Endothelial cell (in vitro differentiated cells): ENCODE results near the gene STARD13. TPM values are rescaled to one million over a fixed set of nuclear protein-coding genes. Genes with fewer than 3 reads are reported as not detected.

ENCODE experiments used
- DNase-seq: peaks from one replicate; pipeline ENCODE4 v3.0.0; 2021; ENCODE audit warnings: low spot score
- H3K27ac Mint-ChIP-seq: one replicate; pipeline ENCODE4 v1.8.0; 2021; ENCODE audit warnings: mixed read lengths, inconsistent platforms; ENCODE audit not compliant: unreplicated experiment
- H3K27me3 Mint-ChIP-seq: one replicate; pipeline ENCODE4 v1.8.0; 2021; ENCODE audit warnings: mild to moderate bottlenecking, moderate library complexity, mixed read lengths, inconsistent platforms; ENCODE audit not compliant: unreplicated experiment
- H3K36me3 Mint-ChIP-seq: one replicate; pipeline ENCODE4 v1.8.0; 2021; ENCODE audit warnings: mild to moderate bottlenecking, low read depth, mixed read lengths, inconsistent platforms; ENCODE audit not compliant: unreplicated experiment
- H3K4me1 Mint-ChIP-seq: one replicate; pipeline ENCODE4 v1.8.0; 2021; ENCODE audit warnings: mild to moderate bottlenecking, mixed read lengths, inconsistent platforms; ENCODE audit not compliant: unreplicated experiment
- H3K4me3 Mint-ChIP-seq: one replicate; pipeline ENCODE4 v1.8.0; 2021; ENCODE audit warnings: mild to moderate bottlenecking, mixed read lengths, inconsistent platforms; ENCODE audit not compliant: unreplicated experiment
- H3K9me3 Mint-ChIP-seq: one replicate; pipeline ENCODE4 v1.8.0; 2021; ENCODE audit warnings: mixed read lengths, inconsistent platforms; ENCODE audit not compliant: unreplicated experiment
- total RNA-seq: library from RNA; stranded (reverse); fragmentation: NEBNext Ultra II Directional; extraction: Animal tissue kit (Norgen Biotek cat#: 25700); gene quantifications from one replicate; pipeline ENCODE4 v1.2.1, GENCODE V29; 2021; ENCODE audit not compliant: unreplicated experiment
- TF ChIP-seq, protein P1 (sequence below): fragments of 200-600 bp; sonication (generic); IDR thresholded peaks from one replicate; pipeline ENCODE4 v1.5.0; 2021; ENCODE audit warnings: antibody characterized with exemption; ENCODE audit not compliant: unreplicated experiment

STARD13 gene
- total RNA-seq, 1 donor from 2014 or later, result 63.8 TPM

DNA sequence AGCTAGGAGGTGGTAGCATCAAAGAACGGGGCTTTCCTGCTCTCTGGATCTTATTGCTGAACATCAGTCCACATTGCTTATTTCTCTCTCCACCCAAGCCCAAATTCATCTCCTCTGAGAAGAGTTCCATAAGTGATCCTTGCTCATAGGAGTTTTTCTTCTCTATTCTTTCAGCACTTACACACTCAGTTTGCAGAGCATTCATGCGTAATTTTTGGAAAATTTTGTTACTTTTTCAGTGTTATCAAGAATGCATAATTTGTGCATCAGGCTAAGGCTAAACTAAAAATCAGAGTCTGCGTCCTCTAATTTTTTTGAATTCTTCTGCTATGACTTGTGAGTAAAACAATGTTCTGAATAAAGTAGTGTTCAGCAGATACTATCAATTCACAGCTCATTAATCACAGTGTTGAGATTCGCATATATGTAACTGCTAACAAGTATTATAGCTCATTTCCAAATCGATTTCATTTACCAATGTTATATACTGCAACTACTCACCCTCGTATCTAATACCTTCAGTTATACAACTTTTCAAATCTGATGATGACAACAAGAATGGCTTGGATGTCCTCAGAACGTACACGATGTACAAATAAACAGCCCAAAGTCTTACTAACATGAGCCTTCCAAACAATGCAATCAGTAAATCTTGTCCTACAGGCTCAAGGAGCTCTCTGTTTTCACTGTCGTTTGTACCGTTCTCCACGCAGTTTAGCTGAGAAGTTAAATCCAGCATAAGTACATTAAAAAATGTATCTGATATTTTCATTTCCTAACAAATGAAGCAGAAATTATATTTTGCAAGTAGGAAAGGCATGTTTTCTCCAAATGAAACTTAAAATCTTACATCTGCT lies 36.4 kb upstream of the STARD13 start:
- no peak for DNase-seq
- TF ChIP-seq, protein P1, sequence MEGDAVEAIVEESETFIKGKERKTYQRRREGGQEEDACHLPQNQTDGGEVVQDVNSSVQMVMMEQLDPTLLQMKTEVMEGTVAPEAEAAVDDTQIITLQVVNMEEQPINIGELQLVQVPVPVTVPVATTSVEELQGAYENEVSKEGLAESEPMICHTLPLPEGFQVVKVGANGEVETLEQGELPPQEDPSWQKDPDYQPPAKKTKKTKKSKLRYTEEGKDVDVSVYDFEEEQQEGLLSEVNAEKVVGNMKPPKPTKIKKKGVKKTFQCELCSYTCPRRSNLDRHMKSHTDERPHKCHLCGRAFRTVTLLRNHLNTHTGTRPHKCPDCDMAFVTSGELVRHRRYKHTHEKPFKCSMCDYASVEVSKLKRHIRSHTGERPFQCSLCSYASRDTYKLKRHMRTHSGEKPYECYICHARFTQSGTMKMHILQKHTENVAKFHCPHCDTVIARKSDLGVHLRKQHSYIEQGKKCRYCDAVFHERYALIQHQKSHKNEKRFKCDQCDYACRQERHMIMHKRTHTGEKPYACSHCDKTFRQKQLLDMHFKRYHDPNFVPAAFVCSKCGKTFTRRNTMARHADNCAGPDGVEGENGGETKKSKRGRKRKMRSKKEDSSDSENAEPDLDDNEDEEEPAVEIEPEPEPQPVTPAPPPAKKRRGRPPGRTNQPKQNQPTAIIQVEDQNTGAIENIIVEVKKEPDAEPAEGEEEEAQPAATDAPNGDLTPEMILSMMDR, result no peak
- Mint-ChIP-seq H3K36me3 (peaks cover 26% of the 10 kb centered on the region), H3K27ac (no peak overlapping the region), H3K9me3 (no peaks in the 10 kb centered on the region), H3K27me3 (no peaks in the 10 kb centered on the region), H3K4me3 (no peak overlapping the region), H3K4me1 (peaks cover 42% of the 10 kb centered on the region)

DNA sequence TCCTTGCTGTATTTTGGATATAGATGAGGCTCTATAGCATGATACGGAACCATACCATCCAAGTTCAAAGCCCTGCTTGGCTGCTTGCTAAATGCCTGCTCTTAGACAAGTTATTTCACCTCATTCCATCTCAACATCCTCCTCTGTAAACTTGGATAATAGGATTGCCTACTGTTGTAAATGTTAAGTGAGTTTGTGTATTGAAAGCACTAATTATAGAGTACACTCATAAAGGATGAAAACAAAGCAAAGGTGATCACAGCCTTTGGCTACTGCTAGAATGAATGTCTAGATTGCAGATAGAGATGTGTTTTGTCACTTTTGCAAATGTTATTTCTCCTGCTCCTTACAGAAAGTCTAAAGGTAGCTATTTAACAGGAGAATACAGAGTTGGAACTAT lies 34.3 kb upstream of the STARD13 start:
- Mint-ChIP-seq H3K9me3 (no peaks in the 10 kb centered on the region), H3K4me3 (no peak overlapping the region), H3K36me3 (peaks cover 26% of the 10 kb centered on the region), H3K27me3 (no peaks in the 10 kb centered on the region), H3K4me1 (peaks cover 27% of the 10 kb centered on the region), H3K27ac (no peak overlapping the region)
- TF ChIP-seq, protein P1, result no peak
- no peak for DNase-seq

DNA sequence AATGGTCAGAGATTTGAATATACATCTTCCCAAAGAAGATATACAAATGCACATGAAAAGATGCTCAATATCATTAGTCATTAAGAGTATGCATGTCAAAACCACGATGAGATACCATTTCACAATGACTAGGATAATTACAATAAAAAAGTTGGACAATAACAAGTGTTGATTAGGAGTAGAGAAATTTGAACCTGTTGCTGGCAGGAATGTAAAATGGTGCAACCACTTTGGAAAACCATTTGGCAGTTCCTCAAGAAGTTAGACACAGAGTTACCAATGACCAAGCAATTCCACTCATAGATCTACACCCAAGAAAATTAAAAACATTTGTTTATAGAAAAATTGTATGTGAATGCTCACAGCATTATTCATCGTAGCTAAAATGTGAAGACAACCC lies 33.2 kb upstream of the STARD13 start:
- DNase-seq, result no peak
- Mint-ChIP-seq H3K4me3 (no peak overlapping the region), H3K27ac (no peak overlapping the region), H3K4me1 (peaks cover 19% of the 10 kb centered on the region), H3K36me3 (peaks cover 23% of the 10 kb centered on the region), H3K27me3 (no peaks in the 10 kb centered on the region), H3K9me3 (no peaks in the 10 kb centered on the region)
- TF ChIP-seq, protein P1, result no peak

DNA sequence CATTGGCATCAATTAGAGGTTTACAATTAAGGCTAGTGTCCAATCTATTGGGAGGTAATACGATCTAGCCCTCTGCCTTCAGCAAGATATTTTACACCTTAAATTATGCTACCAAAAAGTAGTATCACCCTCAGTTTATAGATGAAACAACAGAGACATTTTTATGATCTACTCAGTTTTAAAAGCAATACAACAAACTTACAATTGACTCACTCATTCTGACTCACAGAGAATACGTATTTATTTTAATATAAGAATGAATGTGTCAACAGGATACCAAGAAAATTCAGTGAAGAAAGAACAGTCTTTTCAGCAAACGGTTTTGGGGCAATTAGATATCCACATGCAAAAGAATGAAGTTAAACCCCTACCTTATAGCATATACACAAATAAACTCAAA lies 32.5 kb upstream of the STARD13 start:
- Mint-ChIP-seq H3K4me3 (no peak overlapping the region), H3K27ac (no peak overlapping the region), H3K9me3 (no peaks in the 10 kb centered on the region), H3K27me3 (no peaks in the 10 kb centered on the region), H3K36me3 (peaks cover 16% of the 10 kb centered on the region), H3K4me1 (peaks cover 16% of the 10 kb centered on the region)
- DNase-seq, result no peak
- TF ChIP-seq, protein P1, result no peak

DNA sequence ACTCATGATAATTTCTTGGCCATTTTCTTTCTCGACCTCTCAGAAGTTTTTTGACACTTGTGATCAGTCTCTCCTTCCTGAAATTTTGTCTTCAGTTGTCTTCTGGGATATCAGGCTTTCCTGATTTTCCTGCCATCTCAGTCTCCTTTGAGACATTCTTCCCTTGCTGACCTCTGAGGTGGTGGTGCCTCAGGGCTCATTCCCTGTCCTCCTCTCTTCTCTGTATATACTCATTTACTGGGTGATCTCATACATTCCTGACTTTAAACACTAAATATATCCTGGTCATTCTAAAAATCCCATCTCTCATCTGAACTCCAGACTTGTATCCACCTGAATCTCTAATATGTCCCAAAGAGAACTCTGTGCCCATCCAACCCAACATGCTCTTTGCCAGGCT lies 31.3 kb upstream of the STARD13 start:
- Mint-ChIP-seq H3K9me3 (no peaks in the 10 kb centered on the region), H3K27me3 (no peaks in the 10 kb centered on the region), H3K4me1 (peaks cover 18% of the 10 kb centered on the region), H3K4me3 (no peak overlapping the region), H3K36me3 (peaks cover 16% of the 10 kb centered on the region), H3K27ac (no peak overlapping the region)
- no peak for DNase-seq
- TF ChIP-seq, protein P1, result no peak
